ENCODE data around the gene DPP6.

DNA sequence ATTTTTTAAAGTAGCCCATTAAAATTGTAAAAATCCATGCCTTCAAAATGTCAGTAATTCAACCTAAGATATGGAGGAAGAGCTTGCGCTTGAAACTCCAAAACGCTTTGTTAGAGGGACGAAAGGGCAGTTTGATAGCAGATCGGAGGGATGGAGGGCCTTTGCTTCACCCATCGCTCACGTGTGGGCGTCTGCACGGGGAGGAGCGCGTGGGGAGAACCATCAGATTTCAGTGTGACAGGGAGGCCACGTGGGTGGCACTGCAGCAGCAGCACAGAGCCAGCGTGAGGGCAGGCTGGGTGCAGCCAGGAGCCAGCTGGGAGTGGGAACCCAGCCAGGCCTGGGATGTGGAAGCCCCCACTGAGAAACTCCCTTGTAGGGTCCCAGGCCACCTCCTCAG, 625.3 kb downstream of the DPP6 start:
- TF ChIP-seq, protein P1, sequence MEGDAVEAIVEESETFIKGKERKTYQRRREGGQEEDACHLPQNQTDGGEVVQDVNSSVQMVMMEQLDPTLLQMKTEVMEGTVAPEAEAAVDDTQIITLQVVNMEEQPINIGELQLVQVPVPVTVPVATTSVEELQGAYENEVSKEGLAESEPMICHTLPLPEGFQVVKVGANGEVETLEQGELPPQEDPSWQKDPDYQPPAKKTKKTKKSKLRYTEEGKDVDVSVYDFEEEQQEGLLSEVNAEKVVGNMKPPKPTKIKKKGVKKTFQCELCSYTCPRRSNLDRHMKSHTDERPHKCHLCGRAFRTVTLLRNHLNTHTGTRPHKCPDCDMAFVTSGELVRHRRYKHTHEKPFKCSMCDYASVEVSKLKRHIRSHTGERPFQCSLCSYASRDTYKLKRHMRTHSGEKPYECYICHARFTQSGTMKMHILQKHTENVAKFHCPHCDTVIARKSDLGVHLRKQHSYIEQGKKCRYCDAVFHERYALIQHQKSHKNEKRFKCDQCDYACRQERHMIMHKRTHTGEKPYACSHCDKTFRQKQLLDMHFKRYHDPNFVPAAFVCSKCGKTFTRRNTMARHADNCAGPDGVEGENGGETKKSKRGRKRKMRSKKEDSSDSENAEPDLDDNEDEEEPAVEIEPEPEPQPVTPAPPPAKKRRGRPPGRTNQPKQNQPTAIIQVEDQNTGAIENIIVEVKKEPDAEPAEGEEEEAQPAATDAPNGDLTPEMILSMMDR (IDR thresholded peaks at IDR 0.05), result no peak
- TF ChIP-seq EZH2 (IDR thresholded peaks at IDR 0.05), result no peak

All from neural progenitor cell (in vitro differentiated cells).